HepG2 (cell line): ENCODE results near the gene CFAP221.

ENCODE experiments used
- HOXA7 ChIP-seq: sonication (generic); formaldehyde crosslinking; IDR thresholded peaks from 2 replicates; pipeline ENCODE4 v1.8.1; 2022; ENCODE audit warnings: mild to moderate bottlenecking, missing genetic modification reagents, moderate library complexity
- MTA3 ChIP-seq: sonication (generic); formaldehyde crosslinking; IDR thresholded peaks from 2 replicates; pipeline ENCODE4 v1.4.0; 2020; ENCODE audit warnings: missing genetic modification reagents
- SIN3A ChIP-seq: IDR thresholded peaks from 2 replicates; pipeline ENCODE4 v1.6.1; 2011; ENCODE audit warnings: low read depth, mild to moderate bottlenecking, control low read depth, low read length, borderline replicate concordance
- ZNF10 ChIP-seq: sonication (generic); formaldehyde crosslinking; IDR thresholded peaks from 2 replicates; pipeline ENCODE4 v1.4.0; 2020; ENCODE audit warnings: mild to moderate bottlenecking, low read depth, missing genetic modification reagents, borderline replicate concordance
- TF ChIP-seq, protein P1 (sequence below): sonication (generic); formaldehyde crosslinking; conservative IDR thresholded peaks from 2 replicates; pipeline ENCODE4 v1.4.0; 2020; ENCODE audit warnings: missing genetic modification reagents
- TF ChIP-seq, protein P2 (sequence below): sonication (generic); formaldehyde crosslinking; IDR thresholded peaks from 2 replicates; pipeline ENCODE4 v1.5.0; 2020; ENCODE audit warnings: mild to moderate bottlenecking, missing genetic modification reagents
- TF ChIP-seq, protein P3 (sequence below): sonication (generic); formaldehyde crosslinking; IDR thresholded peaks from 2 replicates; pipeline ENCODE4 v1.5.0; 2020; ENCODE audit warnings: mild to moderate bottlenecking, missing genetic modification reagents, moderate library complexity

DNA sequence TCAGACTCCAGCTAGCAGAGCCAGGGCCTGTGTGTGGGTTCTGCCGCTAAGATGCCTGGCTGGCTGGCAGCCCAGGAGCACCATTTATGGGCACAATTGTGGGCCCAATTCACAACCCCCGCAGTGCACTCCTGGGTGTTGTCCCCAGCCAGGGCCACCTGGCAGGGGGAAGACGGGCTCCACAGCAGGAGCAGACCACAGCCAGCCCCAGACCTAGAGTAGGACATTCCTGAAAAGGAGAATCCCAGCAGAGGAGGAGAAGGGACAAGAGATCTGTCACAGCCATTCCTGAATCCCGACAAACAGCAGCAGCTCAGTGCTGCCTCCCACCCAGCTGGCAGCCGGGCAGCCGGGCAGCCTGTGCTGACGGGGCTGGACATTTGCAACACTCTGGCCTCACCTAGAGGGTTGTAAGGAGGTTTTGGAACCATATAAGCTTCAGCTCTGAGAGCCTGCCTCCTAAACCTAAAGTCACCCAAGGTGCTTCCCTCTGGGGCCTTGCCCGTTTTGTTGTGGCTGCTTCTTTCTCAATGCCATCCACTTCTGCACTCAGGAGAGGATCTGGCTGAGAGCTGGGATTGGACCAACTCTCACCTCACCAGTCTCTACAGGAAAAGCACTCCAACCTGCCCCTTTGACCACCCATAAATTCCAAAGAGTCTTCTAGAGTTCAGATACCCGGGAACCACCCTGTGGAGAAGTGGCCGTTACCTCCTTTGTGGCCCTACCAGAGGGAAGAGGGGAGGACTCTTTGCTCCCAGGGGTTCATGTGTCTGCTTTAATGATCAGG, 130.7 kb downstream of the CFAP221 start:
- no peak for TF ChIP-seq MTA3 (CRISPR knock-in tag)
- TF ChIP-seq SIN3A: no peak
- TF ChIP-seq, protein P1, sequence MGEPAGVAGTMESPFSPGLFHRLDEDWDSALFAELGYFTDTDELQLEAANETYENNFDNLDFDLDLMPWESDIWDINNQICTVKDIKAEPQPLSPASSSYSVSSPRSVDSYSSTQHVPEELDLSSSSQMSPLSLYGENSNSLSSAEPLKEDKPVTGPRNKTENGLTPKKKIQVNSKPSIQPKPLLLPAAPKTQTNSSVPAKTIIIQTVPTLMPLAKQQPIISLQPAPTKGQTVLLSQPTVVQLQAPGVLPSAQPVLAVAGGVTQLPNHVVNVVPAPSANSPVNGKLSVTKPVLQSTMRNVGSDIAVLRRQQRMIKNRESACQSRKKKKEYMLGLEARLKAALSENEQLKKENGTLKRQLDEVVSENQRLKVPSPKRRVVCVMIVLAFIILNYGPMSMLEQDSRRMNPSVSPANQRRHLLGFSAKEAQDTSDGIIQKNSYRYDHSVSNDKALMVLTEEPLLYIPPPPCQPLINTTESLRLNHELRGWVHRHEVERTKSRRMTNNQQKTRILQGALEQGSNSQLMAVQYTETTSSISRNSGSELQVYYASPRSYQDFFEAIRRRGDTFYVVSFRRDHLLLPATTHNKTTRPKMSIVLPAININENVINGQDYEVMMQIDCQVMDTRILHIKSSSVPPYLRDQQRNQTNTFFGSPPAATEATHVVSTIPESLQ: no peak
- TF ChIP-seq, protein P2, sequence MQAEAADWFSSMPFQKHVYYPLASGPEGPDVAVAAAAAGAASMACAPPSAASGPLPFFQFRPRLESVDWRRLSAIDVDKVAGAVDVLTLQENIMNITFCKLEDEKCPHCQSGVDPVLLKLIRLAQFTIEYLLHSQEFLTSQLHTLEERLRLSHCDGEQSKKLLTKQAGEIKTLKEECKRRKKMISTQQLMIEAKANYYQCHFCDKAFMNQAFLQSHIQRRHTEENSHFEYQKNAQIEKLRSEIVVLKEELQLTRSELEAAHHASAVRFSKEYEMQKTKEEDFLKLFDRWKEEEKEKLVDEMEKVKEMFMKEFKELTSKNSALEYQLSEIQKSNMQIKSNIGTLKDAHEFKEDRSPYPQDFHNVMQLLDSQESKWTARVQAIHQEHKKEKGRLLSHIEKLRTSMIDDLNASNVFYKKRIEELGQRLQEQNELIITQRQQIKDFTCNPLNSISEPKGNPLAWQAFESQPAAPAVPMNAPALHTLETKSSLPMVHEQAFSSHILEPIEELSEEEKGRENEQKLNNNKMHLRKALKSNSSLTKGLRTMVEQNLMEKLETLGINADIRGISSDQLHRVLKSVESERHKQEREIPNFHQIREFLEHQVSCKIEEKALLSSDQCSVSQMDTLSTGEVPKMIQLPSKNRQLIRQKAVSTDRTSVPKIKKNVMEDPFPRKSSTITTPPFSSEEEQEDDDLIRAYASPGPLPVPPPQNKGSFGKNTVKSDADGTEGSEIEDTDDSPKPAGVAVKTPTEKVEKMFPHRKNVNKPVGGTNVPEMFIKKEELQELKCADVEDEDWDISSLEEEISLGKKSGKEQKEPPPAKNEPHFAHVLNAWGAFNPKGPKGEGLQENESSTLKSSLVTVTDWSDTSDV (CRISPR knock-in tag): no peak
- TF ChIP-seq, protein P3, sequence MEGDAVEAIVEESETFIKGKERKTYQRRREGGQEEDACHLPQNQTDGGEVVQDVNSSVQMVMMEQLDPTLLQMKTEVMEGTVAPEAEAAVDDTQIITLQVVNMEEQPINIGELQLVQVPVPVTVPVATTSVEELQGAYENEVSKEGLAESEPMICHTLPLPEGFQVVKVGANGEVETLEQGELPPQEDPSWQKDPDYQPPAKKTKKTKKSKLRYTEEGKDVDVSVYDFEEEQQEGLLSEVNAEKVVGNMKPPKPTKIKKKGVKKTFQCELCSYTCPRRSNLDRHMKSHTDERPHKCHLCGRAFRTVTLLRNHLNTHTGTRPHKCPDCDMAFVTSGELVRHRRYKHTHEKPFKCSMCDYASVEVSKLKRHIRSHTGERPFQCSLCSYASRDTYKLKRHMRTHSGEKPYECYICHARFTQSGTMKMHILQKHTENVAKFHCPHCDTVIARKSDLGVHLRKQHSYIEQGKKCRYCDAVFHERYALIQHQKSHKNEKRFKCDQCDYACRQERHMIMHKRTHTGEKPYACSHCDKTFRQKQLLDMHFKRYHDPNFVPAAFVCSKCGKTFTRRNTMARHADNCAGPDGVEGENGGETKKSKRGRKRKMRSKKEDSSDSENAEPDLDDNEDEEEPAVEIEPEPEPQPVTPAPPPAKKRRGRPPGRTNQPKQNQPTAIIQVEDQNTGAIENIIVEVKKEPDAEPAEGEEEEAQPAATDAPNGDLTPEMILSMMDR (CRISPR knock-in tag): peak; percentile 33
- no peak for TF ChIP-seq ZNF10
- TF ChIP-seq HOXA7: no peak
